Fibroblast of skin of abdomen (primary cell): ENCODE measurements around the gene SLC16A6. TPM values are rescaled to one million over a fixed set of nuclear protein-coding genes. Genes with fewer than 3 reads are reported as not detected.
"Not testable (repeated sequence)": the region's sequence is repeated elsewhere in the genome, so short reads cannot be mapped to it uniquely, and the experiment has no call there.

Source experiments
- DNase-seq: peaks from one replicate; pipeline ENCODE4 v3.0.0-alpha.2; 2013
- polyA plus RNA-seq, 2 experiments: library from polyadenylated mRNA; unstranded; fragments of 120-200 nt; gene quantifications; one replicate each; pipeline ENCODE4 v1.2.1, GENCODE V29; 2013; ENCODE audit not compliant: insufficient read length in 2 of 2

SLC16A6 gene, protein sequence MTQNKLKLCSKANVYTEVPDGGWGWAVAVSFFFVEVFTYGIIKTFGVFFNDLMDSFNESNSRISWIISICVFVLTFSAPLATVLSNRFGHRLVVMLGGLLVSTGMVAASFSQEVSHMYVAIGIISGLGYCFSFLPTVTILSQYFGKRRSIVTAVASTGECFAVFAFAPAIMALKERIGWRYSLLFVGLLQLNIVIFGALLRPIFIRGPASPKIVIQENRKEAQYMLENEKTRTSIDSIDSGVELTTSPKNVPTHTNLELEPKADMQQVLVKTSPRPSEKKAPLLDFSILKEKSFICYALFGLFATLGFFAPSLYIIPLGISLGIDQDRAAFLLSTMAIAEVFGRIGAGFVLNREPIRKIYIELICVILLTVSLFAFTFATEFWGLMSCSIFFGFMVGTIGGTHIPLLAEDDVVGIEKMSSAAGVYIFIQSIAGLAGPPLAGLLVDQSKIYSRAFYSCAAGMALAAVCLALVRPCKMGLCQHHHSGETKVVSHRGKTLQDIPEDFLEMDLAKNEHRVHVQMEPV
- polyA plus RNA-seq (2013, experiment 1 of 2; ENCODE audit: insufficient read length): 0.09 TPM
- polyA plus RNA-seq (2013, experiment 2 of 2; ENCODE audit: insufficient read length): 0.09 TPM

DNA sequence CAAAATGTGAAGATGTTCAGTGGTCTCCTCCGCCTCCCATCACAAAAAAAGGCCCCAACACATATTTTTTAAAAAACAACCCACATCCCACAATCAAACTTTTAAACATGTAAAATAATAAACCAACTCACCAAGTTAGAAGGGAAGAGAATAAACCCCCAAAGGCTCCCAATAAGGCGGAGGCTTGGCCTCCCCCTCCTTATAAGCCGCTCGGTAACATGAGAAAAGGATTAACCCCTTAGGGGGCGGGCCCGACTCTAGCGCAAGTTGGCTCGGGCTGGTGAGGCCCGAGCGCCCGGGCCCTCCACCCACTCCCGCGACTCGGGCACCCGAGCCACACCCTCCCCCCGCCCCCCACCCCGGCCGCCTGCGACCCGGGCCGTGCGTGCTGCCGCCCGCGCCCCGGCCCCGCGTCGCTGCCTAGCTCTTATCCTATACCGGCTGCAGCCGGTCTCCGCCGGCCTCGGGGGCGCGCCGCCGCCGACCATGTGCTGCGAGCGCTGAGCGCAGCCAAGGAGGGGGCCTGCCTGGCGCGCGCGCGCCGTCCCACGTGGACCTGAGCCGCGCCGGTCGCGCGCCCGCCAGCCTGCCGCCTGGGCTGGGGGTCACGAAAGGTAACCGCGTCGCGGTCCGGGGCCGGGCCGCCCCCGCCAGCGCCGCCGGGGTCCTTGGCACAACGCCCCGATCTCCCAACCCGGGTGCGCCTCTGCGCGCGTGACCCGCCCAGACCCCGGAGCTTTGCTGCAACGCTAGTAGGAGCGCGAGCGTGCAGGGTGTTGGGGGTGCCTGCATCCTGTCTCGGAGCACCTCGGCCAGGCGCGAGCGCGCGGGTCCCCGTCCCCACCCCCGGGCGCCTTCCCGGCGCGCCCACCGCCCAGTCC, at the start of gene SLC16A6, which contains the start of gene ARSG:
SLC16A6 (minus strand) TSS at position 173 of the 881 bp plus-strand sequence. CDS start 12,807 bp downstream, outside the sequence.
ARSG (plus strand) TSS at position 541 of the 881 bp plus-strand sequence. CDS start 15,999 bp downstream, outside the sequence.
- DNase-seq: peak; percentile 16

DNA sequence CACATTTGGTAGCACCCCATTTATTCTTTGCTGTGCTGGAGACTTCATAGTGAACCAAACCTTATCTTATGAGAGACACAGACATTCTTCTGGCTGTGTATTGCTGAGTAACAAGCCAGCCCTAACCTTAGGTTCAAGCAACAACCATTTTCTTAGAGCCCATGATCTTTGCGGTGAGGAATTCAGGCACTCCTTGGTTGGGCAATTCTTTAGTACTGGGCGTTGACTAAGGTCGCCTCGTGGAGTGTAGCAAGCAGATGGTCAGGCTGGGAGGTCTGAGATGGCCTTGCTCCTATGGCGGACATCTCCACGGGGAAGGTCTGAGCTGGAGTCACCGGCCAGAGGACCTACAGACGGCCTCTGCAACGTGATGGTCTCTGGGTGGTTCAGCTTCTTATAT, 43.5 kb upstream of the SLC16A6 start:
- DNase-seq: no peak

DNA sequence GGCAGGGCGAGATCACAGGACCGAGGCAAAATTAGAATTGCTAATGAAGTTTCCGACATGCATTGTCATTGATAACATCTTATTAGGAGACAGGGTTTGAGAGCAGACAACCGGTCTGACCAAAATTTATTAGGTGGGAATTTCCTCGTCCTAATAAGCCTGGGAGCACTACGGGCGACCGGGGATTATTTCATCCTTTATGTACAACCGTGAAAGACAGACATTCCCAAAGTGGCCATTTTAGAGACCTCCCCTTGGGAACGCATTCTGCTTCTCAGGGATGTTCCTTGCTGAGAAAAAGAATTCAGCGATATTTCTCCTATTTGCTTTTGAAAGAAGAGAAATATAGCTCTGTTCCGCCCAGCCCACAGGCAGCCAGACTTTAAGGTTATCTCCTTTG, 41.0 kb upstream of the SLC16A6 start:
- DNase-seq: not testable (repeated sequence)

DNA sequence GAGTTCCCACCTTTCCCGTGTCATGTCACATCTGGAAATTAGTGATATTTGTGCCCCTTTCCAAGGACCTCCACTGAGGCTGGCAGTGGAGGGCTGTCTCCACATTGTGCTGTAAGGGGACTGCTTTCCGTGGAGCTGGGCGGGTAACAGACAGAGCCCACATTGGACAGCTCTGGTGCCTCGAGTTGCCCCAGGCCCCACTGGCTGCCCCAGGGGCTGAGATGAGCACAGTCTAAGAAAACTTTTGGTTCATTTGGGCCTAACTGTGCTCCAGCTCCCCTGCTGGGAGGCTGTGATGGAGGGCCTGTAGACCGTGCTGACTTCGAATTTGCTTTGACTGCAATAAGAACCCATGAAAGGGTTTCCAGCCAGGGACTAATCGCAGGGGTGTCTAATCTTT, 38.4 kb upstream of the SLC16A6 start:
- DNase-seq: no peak

DNA sequence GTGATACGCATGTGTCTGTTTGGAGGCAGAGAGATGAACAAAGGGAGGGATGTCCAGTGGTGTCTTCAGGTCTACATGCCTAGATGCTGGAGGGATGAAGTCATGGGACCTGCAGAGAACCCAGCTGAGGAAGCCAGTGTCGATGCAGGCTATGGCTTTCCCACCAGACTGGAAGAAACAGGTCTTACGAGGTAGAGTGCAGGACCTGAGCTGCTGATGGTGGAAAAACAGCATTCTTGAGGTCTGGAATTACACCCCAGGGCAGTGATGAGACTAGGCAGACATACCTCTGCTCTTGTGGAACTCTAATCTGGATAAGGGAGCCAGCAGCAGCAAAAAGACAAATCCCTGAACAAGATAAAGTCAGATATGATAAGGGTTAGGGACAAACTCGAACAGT, 37.7 kb upstream of the SLC16A6 start:
- DNase-seq: no peak

DNA sequence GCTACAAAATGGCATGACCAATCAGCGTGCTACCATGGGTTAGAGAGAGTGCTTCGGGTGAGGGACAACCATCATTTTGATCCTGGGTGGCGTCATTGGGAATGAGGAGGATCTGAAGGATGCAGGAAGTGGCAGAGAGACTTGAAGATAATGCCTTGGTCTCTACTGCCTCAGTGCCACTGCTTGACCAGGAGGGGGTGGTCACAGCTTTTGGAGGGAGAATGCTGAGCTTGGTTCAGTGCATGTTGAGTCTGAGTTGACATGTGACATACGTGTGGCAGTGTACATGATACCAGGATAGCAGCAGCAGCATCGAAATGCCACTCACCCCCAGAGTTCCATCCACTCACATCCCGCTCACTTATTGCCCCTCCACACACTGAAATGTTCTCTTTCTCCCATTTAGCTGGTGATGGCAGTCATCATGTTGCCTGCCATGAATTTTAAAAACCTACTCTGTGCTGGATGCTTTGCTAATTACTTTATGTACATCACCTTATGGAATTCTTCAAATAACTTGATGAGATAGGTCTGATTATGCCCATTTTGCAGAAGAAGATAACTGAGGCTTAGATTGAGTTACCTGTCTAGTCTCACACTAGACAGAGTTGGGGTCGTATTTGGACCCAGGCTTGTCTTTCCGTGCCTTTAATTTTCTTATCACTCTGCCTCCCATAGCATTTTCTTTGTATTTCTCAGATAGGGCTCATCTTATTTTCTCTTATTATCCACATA, 37.1 kb upstream of the SLC16A6 start:
- DNase-seq: no peak

DNA sequence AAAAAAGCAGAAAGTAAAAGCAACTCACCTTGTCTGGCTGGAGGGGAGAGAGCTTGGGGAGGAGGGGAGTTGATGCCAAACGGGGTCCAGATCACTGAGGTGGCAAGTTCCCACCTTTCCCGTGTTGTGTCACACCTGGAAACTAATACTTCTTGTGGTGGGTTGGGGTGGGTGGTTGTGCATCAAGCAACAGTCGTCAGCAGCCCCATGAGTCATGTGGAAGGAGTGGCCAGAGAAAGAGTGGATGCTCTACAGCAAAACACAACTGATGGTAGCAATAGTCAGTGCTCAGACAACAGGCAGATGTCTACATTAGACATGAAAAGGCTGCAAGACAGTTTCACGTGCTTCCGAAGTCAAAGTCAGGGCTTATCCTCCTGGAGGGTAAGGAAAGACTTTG, 35.8 kb upstream of the SLC16A6 start:
- DNase-seq: no peak

DNA sequence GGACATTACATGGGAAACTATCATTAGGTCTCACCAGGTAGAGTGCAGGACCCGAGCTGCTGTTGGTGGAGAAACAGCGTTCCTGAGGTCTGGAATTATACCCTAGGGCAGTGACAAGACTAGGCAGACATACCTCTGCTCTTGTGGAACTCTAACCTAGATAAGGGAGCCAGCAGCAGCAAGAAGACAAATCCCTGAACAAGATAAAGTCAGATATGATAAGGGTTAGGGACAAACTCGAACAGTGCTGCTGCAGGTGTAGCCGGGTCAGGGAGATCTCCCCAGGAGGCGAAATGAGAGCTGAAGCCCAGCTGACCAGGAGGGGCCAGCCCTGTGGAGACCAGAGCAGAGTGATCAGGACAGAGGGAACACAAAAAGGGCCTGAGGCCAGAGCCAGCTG, 35.0 kb upstream of the SLC16A6 start:
- DNase-seq: no peak

DNA sequence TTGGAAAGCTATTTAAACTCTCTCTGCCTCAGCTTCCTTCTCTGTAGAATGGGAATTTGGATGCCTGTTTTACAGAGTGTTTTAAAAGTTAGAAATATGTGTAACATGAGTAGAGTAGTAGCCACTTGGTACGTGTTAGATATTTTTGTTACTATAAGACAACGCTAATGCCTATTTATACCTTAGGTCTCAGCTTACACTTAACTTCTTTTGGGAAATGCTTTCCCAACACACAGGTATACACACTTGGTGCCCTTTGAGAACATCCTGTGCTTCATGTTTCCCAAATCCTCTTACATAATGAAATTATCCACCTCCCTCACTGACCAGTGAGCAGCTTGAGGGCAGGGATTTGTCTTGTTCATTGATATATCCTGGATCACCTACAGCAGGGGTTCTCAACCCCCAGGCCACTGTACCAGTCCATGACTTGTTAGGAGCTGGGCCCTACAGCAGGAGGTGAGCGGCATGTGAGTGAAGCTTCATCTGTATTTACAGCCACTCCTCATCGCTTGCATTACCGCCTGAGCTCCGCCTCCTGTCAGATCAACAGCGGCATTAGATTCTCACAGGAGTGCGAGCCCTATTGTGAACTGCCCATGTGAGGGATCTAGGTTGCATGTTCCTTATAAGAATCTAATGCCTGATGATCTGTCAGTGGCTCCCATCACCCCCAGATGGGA, 33.9 kb upstream of the SLC16A6 start:
- no peak for DNase-seq

DNA sequence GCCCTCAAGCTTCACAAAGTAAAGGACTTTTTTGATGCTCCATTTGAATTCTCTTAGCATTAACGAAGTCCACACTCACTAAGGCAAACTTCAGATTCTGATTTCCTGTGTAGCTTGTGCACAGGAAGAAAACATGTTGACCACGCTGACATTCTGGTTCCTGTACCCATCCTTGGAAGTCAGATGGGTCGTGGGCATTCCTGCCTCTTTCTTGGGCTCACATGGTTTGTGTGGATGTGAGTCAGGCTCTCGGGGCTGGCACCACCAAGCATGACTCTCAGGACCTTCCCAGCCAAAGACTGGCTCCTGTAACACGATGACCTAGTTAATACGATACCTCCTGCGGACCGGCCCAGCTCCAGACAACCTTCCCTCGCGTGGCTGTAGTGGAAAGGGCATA, 33.2 kb upstream of the SLC16A6 start:
- no peak for DNase-seq

DNA sequence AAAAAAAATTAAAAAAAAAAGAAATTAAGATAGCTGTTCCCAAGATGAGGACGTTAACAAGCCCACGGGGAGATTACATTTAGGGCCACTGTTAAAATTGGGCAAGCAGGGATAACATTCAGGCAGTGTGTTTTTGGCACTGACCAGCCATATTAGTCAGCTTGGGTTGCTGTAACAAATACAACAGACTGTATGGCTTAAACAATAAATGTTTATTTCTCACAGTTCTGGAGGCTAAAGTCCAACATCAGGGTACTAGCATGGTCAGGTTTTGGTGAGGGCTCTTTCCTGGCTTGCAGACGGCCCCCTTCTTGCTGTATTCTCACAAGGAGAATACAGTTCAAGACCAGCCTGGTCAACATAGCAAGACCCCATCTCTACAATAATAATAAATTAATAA, 31.7 kb upstream of the SLC16A6 start:
- no peak for DNase-seq

DNA sequence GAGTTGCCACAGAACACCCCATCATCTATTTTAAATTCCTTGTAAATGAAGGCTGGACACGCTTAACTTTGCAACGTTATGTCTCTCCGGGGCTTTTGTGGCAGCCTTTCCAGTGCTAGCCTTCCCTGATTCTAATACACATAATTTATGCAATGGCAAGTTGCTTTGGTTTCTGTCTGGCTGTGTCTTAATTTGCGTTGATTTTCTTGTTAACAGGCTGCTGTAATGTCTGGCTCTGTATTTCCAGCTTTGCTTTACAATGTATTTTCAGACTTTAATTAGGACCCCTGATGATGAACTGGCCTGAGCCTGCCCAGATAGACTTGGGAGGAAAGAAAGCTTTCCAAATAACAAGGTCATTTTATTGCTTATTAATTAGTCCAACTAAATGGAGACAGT, 30.6 kb upstream of the SLC16A6 start:
- no peak for DNase-seq

DNA sequence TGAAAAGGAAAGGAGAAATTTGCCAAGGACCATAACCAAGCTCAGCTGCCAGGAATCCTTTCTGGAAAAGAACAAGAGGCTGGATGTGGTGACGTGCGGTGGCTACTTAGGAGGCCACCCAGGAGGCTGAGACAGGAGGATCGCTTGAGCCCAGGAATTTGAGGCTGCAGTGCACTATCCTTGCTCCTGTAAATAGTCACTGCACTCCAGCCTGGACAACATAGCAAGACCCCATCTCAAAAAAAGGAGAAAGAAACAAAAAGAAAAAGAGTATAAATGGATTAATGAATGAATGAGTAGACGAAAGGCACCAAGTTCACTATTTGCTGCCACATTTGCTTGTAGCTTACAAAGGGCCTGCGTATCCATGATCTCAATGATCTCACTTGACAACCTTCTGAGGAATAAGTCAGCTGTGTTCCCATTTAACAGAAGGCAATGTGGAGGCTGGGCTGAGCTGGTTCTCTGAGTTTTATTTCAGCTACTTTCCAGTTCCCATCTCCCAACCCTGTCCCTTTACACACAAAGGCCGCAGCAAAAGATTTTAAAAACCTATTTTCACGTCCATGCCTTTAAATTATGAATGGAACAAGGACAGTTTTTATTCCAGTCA, 30.1 kb upstream of the SLC16A6 start:
- DNase-seq: no peak

DNA sequence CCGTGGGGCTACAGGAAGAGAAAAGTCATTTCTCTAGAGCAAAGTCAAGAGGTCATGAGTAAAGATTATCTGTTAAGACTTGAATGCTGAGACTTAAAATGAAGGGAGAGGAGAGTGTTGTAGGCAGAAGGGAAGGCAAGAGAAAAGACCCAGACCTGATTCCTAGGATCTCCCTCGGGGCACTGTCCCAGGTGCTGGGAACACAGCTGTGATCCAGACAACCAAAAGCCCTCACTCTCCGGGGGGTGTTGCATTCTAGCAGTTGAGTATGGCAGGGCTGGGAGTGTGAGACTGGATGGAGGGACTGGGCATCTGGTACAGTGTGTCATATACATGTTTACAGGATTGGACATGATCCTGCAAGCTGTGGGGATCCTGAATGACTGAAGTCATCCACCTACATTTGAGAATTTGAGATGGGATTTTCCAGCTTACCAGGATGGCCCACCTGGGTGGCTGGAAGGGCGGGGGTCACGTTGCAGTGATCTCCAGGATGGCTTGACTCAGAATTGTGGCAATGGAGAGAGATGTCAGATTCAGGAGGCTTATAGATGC, 29.5 kb upstream of the SLC16A6 start:
- no peak for DNase-seq

DNA sequence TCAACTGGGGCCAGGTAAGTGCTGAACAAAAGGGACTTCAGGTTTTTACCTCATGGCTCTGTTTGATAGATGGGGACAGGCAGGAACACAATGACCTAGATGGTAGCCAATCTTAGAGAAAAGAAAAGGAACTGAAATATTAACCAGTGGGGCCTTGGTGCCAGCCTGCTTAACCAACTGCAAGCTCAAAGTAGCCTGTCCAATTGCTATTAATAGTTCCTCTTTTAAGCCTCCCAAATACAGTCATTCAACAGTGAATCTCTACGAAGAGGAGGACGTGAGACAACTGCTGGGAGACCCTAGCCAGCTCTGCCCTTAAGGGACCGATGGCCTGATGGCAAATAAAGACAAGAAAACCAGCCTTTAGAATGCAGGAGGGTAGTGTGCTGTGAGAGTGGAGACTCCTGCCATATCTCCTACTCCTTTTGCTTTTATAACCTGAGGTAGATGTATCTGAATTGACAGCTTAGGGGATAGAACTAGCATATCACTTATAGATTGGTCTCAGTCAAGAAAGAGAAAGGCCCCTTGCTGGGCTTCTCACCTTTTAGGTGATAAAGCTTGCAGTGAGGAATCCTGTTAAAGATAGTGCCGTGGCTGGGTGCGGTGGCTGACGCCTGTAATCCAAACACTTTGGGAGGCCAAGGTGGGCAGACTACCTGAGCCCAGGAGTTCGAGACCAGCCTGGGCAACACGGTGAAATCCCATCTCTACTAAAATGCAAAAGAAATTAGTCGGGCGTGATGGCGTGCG, 28.7 kb upstream of the SLC16A6 start:
- DNase-seq: no peak

DNA sequence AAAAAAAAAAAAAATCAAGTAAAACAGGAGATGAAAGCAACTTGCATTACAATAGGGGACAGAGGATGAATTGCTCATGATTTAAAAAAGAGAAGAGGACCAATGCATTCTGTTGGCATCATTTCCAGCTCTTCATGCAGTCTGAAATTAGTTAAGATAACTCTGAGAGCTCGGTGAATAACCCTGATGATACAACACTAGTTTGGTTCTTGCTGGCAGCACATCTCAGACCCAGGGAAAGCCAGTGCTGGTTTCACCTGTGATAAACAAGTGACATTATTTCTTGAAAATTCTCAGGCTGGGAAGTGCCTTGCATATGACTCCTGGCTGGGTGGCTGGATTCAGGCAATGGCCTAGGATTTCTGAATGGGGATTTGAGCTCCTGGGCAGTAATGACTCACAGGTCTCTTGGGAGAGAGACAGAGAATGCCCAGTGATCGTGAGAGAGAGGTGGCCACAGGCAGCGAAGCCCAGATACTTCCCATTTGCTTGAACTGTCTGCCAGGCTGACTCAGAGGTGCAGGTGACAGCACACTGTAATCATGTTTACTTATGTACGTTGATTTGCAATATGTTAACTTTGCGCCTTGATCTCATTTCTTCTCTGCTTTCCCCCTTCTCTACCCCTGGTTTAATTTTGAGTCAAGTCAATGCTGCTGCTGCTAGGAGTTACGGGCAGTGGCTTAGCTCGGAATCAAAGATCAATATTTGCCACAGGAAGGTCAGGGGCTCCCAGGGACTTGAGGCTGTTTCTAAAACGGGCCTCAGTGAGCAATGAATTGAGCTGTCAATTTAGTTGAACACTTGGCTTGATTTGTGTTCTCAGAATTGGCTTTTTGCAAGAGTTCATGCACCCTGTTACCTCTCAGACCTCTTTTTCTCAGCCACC, 27.4 kb upstream of the SLC16A6 start:
- no peak for DNase-seq

DNA sequence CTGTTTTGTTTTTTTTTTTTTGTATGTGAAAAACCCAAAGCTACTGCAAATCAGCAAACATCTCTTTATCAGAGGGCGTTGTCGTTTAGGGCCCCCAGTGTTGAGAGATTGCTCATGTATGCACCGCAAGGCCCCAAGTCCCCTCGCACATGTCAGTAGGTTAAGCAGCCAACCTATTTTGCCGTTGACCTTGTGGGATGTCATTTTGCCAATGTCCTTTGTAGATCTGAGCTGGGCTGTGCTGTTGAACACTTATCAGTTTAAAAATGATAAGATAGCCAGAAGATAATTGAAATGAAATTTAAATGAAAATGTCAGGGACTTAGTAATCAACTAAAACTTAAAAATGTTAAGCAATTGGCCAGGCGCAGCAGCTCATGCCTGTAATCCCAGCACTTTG, 26.5 kb upstream of the SLC16A6 start:
- no peak for DNase-seq

DNA sequence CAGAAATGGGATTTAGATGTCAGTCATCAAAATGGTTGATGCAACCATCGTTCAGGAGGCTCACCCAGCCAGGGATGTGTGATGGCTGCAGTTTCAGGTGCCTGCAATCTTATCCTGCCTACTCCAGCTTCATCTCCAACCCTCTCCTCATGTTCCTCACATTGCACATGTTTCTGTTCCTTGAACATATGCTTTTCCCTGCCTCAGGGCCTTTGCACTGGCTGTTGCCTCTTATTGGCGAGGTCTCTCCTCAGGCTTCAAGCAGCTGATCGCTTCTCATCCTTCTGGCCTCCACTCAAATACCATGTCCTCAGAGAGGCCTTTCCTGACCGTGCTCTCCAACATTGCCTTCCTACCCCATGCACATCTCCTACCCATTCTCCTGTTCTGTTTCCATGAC, 25.0 kb upstream of the SLC16A6 start:
- no peak for DNase-seq

DNA sequence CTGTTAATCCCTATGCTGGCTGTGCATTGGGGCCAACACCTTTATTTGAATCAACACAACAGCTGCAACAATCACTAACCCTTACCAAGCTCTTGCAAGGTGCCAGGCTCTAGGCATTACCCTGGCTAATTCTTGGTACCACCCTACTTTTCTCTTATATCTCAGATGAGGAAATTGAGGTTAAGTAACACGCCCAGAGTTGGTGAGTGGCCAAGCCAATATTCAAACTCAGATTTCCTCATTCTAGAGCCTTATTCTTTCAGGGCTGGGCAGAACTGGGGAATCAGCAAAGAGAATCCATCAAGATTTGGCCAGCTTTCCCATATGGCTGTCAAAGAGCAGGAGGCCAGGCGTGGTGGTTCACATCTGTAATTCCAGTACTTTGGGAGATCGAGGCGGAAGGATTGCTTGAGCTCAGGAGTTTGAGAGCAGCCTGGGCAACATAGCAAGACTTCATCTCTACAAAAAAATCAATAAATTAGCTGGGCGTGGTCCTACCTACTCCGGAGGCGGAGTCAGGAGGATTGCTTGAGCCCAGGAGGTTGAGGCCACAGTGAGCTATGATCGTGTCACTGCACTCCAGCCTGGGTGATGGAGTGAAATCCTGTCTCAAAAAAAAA, 24.1 kb upstream of the SLC16A6 start:
- no peak for DNase-seq
